Mesendoderm (in vitro differentiated cells): Measurements from ENCODE around the gene SPON1.

ENCODE experiments used
- DNase-seq: peaks from one replicate; pipeline ENCODE4 v3.0.0; 2013
- H2AK5ac ChIP-seq: 2 replicates; pipeline ENCODE4 v1.6.1; 2013; ENCODE audit warnings: low read length, inconsistent platforms
- H2BK120ac ChIP-seq: 2 replicates; pipeline ENCODE4 v1.6.1; 2013; ENCODE audit warnings: low read depth, mild to moderate bottlenecking, low read length, moderate library complexity, mixed read lengths
- H2BK15ac ChIP-seq: replicated peaks from 2 replicates; pipeline ENCODE4 v1.6.1; 2013; ENCODE audit warnings: low read depth, mild to moderate bottlenecking, moderate library complexity
- H2BK5ac ChIP-seq: 2 replicates; pipeline ENCODE4 v1.6.1; 2013; ENCODE audit warnings: low read length, inconsistent platforms
- H3K18ac ChIP-seq: 2 replicates; pipeline ENCODE4 v1.6.1; 2013; ENCODE audit warnings: mild to moderate bottlenecking, low read length, mixed read lengths
- H3K23ac ChIP-seq: one replicate; pipeline ENCODE4 v1.6.1; 2013; ENCODE audit warnings: low read length
- H3K27ac ChIP-seq: 2 replicates; pipeline ENCODE4 v1.5.1; 2013; ENCODE audit warnings: low read depth, mild to moderate bottlenecking, inconsistent platforms, low read length, moderate library complexity
- H3K27me3 ChIP-seq: 2 replicates; pipeline ENCODE4 v1.6.1; 2013; ENCODE audit warnings: low read length, control low read depth, mild to moderate bottlenecking, inconsistent platforms; ENCODE audit not compliant: insufficient read depth, poor library complexity
- H3K36me3 ChIP-seq: 2 replicates; pipeline ENCODE4 v1.6.1; 2013; ENCODE audit warnings: low read length, inconsistent platforms; ENCODE audit not compliant: control insufficient read depth, insufficient read depth
- H3K4ac ChIP-seq: one replicate; pipeline ENCODE4 v1.6.1; 2013; ENCODE audit warnings: low read depth, mild to moderate bottlenecking, low read length, moderate library complexity
- H3K4me1 ChIP-seq: 2 replicates; pipeline ENCODE4 v1.6.1; 2013; ENCODE audit warnings: low read depth, low read length, inconsistent platforms; ENCODE audit not compliant: control insufficient read depth
- H3K4me2 ChIP-seq: 2 replicates; pipeline ENCODE4 v1.6.1; 2013; ENCODE audit warnings: low read length
- H3K4me3 ChIP-seq: 2 replicates; pipeline ENCODE4 v1.5.1; 2013; ENCODE audit warnings: mild to moderate bottlenecking, low read length
- H3K56ac ChIP-seq: one replicate; pipeline ENCODE4 v1.6.1; 2013; ENCODE audit warnings: low read length
- H3K79me1 ChIP-seq: 2 replicates; pipeline ENCODE4 v1.6.1; 2013; ENCODE audit warnings: low read length, inconsistent platforms
- H3K79me2 ChIP-seq: 2 replicates; pipeline ENCODE4 v1.6.1; 2013; ENCODE audit warnings: mild to moderate bottlenecking, low read length; ENCODE audit not compliant: control insufficient read depth, insufficient read depth
- H3K9ac ChIP-seq: 2 replicates; pipeline ENCODE4 v1.6.1; 2013; ENCODE audit warnings: low read length, inconsistent platforms
- H4K5ac ChIP-seq: one replicate; pipeline ENCODE4 v1.6.1; 2013; ENCODE audit warnings: low read length
- H4K8ac ChIP-seq: one replicate; pipeline ENCODE4 v1.6.1; 2013; ENCODE audit warnings: low read depth, mild to moderate bottlenecking, control low read depth, low read length, moderate library complexity
- WGBS: extraction: QIAGEN DNeasy Blood & Tissue Kit; methylation state at CpG from one replicate; pipeline ENCODE4 v1.1.7; 2013; ENCODE audit warnings: low lambda C conversion rate, missing lambda C conversion rate; ENCODE audit not compliant: insufficient coverage; ENCODE audit errors: extremely low coverage; 5-methylcytosine and 5-hydroxymethylcytosine counted together

SPON1 gene

DNA sequence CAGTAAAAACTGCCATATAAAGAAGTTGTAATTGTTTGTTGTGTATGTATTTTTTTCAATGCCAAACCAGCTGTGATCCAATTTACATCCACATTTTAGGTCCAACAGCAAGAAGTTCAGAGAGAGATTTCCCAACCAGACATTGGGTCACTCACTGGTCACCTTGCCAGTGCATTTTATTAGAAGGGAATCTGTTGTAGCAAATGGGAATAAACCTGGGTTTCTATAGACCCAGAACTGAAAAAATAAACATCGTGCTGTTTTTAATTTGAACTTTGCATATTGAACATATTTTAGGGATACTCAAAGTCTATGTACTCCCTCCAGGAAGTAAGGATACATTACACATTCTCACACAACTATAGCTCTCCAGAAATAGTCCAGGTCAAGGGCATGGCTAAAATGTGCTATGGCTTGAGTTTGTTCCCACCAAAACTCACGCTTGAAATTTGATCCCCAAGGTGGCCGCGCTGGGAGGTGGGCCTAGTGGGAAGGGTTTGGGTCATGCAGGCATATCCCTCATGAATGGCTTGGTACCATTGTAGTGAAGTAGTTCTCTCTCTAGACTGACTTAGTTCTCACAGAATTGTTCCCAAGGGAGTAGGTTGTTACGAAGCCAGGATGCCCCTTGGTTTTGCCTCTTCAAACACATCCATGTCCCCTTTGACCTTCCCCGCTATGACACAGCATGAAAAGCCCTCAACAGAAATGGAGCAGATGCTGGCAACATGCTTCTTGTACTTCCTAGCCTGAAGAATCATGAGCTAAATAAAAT is 305.5 kb downstream of the SPON1 start:
- no peaks in the 10 kb centered on the region for H3K27me3 ChIP-seq
- no peak overlapping the region for H3K18ac ChIP-seq
- no CpG with 5 or more reads among the region's 6 CpGs for WGBS
- H2BK120ac ChIP-seq, result no peak overlapping the region
- no peak overlapping the region for H3K27ac ChIP-seq
- no peak overlapping the region for H3K9ac ChIP-seq
- H3K36me3 ChIP-seq, result no peaks in the 10 kb centered on the region
- H3K4me3 ChIP-seq, result no peak overlapping the region
- H2AK5ac ChIP-seq, result no peak overlapping the region
- H4K5ac ChIP-seq, result no peak overlapping the region
- H3K4ac ChIP-seq, result no peak overlapping the region
- no peaks in the 10 kb centered on the region for H3K79me1 ChIP-seq
- H3K4me1 ChIP-seq, result no peaks in the 10 kb centered on the region
- H4K8ac ChIP-seq, result no peak overlapping the region
- no peak overlapping the region for H2BK15ac ChIP-seq
- H3K79me2 ChIP-seq, result no peaks in the 10 kb centered on the region
- no peak overlapping the region for H2BK5ac ChIP-seq
- H3K23ac ChIP-seq, result no peak overlapping the region
- no peak overlapping the region for H3K56ac ChIP-seq
- no peak for DNase-seq
- no peak overlapping the region for H3K4me2 ChIP-seq

DNA sequence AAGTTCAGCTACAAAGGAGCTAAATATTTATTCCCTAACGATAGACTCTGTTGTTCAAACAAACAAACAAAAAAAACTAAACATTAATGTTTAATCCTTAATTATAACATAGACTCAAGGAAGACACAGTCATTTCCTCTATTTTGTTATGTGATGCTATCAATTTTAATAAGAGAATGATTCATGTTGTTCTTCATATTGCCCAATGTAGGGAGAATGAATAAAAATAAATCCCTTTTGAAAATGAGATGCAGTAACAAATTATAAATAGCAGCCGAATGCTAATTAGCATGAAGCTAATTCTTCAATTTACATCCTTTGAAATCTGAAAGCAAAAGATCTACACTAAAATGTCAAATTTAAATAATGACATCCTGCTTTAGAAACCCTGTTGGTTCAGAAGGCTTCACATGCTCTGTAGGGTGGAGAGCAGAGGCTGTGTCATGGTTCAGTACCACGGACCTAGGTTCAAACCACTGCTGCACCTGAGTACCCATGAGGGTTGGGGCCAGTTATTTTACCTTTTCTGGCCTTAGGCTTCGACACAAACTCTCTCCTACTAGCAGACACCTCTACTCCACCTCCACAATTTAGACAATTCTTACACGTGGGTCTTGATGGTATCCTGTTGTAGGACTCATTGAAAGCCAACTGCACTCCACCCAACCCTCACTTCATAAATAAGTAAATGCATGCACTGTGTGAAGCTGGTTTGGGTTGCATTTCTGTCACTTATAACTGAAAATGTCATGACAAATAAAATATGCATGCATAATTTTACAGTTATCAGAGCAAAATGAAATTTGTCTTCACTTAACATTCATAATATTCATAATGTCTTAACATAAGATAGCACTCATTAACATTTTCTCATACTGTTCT is 307.4 kb downstream of the SPON1 start:
- Histone ChIP-seq H3K4me3 (no peak overlapping the region), H3K4me1 (no peaks in the 10 kb centered on the region), H3K23ac (no peak overlapping the region), H4K5ac (no peak overlapping the region), H3K36me3 (no peaks in the 10 kb centered on the region), H3K18ac (no peak overlapping the region), H4K8ac (no peak overlapping the region), H2AK5ac (no peak overlapping the region), H2BK120ac (no peak overlapping the region), H3K56ac (no peak overlapping the region), H3K79me1 (no peaks in the 10 kb centered on the region), H3K9ac (no peak overlapping the region), H2BK15ac (no peak overlapping the region), H3K27ac (no peak overlapping the region), H3K79me2 (no peaks in the 10 kb centered on the region), H3K4ac (no peak overlapping the region), H3K4me2 (no peak overlapping the region), H2BK5ac (no peak overlapping the region), H3K27me3 (no peaks in the 10 kb centered on the region)
- WGBS, result no CpG with 5 or more reads among the region's 5 CpGs
- no peak for DNase-seq

DNA sequence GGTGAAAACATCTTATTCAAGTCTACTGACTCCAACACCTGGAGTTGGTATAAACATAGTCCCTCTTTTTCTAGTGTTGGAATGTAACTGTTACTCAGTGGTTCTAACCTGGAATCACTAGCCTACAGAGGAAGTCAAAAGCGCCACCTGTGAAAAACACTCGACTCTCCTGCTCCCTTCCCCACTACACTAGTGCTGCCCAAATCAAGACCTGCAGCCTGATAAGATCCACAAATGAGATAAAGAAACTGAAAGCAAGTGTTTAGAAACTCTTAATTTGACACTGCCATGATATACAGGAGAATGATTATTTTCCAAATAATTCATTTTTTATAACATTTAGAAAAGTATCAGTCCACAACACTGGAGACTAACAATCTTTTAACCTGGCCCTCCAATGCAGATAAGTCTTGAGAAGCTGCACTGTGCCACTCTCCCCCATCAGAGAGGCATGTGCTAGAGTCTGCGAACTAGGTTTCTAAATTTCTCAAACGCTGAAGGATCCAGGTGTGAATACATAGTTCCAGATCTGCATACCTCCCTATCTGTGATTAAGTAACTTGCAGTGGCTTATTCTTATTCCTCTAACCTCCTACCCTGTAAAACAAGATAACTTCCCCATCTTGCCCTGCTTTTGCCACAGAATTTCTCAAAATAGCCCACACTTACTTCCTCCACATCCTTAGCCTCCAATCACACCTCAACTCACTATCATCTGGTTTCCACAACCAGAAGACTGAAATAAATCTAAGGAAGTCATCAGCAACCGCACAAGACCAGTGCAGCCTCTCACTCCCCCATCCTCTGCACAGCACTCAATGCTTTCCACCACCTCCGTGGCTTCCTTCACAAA is 308.4 kb downstream of the SPON1 start:
- Histone ChIP-seq H3K79me2 (no peaks in the 10 kb centered on the region), H3K27me3 (no peaks in the 10 kb centered on the region), H3K56ac (no peak overlapping the region), H3K27ac (no peak overlapping the region), H3K36me3 (no peaks in the 10 kb centered on the region), H2BK120ac (no peak overlapping the region), H3K4me3 (no peak overlapping the region), H3K18ac (no peak overlapping the region), H4K5ac (no peak overlapping the region), H2BK15ac (no peak overlapping the region), H4K8ac (no peak overlapping the region), H3K4me2 (no peak overlapping the region), H2BK5ac (no peak overlapping the region), H2AK5ac (no peak overlapping the region), H3K23ac (no peak overlapping the region), H3K4ac (no peak overlapping the region), H3K9ac (no peak overlapping the region), H3K4me1 (no peaks in the 10 kb centered on the region), H3K79me1 (no peaks in the 10 kb centered on the region)
- no peak for DNase-seq
- WGBS, result no CpG with 5 or more reads among the region's 6 CpGs

DNA sequence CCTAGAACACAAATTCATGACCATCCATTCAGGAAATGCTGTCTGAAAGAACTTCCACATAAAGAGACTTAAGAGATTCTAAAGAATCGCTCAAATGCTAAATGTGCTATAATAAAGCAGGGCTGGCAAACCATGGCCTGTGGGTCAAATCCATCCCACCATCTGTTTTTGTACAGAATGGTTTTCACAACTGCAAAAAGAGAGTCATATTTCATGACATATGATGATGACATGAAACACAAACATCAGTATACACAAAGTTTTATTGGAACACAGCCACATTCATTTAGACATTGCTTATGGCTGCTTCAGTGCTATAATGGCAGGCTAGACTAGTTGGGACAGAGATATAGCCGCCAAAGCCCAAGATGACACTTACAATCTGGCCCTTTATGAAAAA is 311.4 kb downstream of the SPON1 start:
- no CpG with 5 or more reads among the region's 2 CpGs for WGBS
- Histone ChIP-seq H3K4ac (no peak overlapping the region), H3K4me2 (no peak overlapping the region), H3K4me1 (no peaks in the 10 kb centered on the region), H4K5ac (no peak overlapping the region), H2BK5ac (no peak overlapping the region), H3K79me2 (no peaks in the 10 kb centered on the region), H3K36me3 (no peaks in the 10 kb centered on the region), H3K79me1 (no peaks in the 10 kb centered on the region), H2BK15ac (no peak overlapping the region), H3K9ac (no peak overlapping the region), H3K27ac (no peak overlapping the region), H4K8ac (no peak overlapping the region), H2BK120ac (no peak overlapping the region), H3K23ac (no peak overlapping the region), H2AK5ac (no peak overlapping the region), H3K27me3 (no peaks in the 10 kb centered on the region), H3K18ac (no peak overlapping the region), H3K4me3 (no peak overlapping the region), H3K56ac (no peak overlapping the region)
- no peak for DNase-seq

DNA sequence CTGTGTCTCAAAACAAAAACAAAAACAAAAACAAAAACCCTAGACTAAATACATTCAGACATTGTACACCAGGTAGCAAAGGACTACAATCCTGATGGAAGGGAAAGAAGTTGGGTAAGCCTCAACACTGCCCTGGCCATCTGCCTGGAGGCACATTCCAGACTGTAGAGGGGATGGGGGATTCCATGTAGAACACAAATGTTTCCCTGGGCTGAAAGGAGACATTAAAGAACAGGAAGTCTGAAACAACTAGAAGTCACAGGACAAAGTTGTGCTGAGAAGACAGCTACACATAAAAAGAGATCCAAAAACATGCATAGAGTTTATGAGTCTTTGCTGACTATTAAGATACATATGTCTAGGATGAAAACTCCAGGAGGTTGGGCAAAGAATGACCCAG is 312.6 kb downstream of the SPON1 start:
- H3K9ac ChIP-seq, result no peak overlapping the region
- H3K18ac ChIP-seq, result no peak overlapping the region
- H3K79me2 ChIP-seq, result no peaks in the 10 kb centered on the region
- H3K23ac ChIP-seq, result peak overlapping the region; percentile 15
- H2BK15ac ChIP-seq, result no peak overlapping the region
- H3K4me3 ChIP-seq, result no peak overlapping the region
- no peak overlapping the region for H3K27ac ChIP-seq
- H2AK5ac ChIP-seq, result no peak overlapping the region
- H3K36me3 ChIP-seq, result no peaks in the 10 kb centered on the region
- H3K4me2 ChIP-seq, result no peak overlapping the region
- no peak overlapping the region for H3K56ac ChIP-seq
- H3K4me1 ChIP-seq, result no peaks in the 10 kb centered on the region
- H4K8ac ChIP-seq, result no peak overlapping the region
- DNase-seq, result peak; percentile 71
- no peaks in the 10 kb centered on the region for H3K27me3 ChIP-seq
- H3K79me1 ChIP-seq, result no peaks in the 10 kb centered on the region
- H3K4ac ChIP-seq, result no peak overlapping the region
- H2BK5ac ChIP-seq, result no peak overlapping the region
- H4K5ac ChIP-seq, result no peak overlapping the region
- no peak overlapping the region for H2BK120ac ChIP-seq
